Measurements from ENCODE around the gene SYNPO2. TPM values are rescaled to one million over a fixed set of nuclear protein-coding genes. Genes with fewer than 3 reads are reported as not detected.

SYNPO2 gene
- total and polyA plus RNA-seq, 10 of the 15 experiments (the other 5 are each of a cell fraction or from before 2014, with no cell fraction given): 0.04 to 0.34 (median 0.28) TPM

DNA sequence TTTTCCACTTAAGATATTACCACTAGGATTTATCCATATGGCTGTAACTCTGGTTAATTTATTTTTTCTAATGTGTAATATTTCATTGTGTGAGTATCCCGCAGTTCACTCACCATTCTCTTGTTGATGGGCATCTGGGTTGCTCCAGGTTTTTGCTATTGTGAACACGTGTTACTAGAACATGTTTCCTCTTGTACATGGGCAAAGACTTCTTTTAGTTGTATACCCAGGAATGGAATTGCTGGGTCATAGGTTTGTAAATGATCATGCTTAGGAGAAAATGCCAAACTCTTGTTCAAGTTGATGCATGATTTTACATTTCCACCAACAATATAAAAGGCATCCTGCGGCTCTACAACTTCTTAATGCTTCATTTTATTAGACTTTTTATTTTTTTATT is 26.8 kb downstream of the SYNPO2 start (continued):
- TF ChIP-seq, protein P1, sequence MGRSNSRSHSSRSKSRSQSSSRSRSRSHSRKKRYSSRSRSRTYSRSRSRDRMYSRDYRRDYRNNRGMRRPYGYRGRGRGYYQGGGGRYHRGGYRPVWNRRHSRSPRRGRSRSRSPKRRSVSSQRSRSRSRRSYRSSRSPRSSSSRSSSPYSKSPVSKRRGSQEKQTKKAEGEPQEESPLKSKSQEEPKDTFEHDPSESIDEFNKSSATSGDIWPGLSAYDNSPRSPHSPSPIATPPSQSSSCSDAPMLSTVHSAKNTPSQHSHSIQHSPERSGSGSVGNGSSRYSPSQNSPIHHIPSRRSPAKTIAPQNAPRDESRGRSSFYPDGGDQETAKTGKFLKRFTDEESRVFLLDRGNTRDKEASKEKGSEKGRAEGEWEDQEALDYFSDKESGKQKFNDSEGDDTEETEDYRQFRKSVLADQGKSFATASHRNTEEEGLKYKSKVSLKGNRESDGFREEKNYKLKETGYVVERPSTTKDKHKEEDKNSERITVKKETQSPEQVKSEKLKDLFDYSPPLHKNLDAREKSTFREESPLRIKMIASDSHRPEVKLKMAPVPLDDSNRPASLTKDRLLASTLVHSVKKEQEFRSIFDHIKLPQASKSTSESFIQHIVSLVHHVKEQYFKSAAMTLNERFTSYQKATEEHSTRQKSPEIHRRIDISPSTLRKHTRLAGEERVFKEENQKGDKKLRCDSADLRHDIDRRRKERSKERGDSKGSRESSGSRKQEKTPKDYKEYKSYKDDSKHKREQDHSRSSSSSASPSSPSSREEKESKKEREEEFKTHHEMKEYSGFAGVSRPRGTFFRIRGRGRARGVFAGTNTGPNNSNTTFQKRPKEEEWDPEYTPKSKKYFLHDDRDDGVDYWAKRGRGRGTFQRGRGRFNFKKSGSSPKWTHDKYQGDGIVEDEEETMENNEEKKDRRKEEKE (IDR thresholded peaks at IDR 0.05): no peak
- TF ChIP-seq MXI1 (IDR thresholded peaks at IDR 0.05; ENCODE audit: low read depth, low read length) (no peak), SRF (IDR thresholded peaks at IDR 0.05; ENCODE audit: low read depth in 2 of 2, low read length in 2 of 2) (no peak), NKRF (conservative IDR thresholded peaks at IDR 0.05) (no peak)

- Histone ChIP-seq H3K27ac (ENCODE audit: control insufficient read depth, insufficient read depth) (no peak overlapping the region), H3K27me3 (replicated peaks in 1 of 2; ENCODE audit: control insufficient read depth in 2 of 2, insufficient read depth in 2 of 2, low read length in 1 of 2) (no peaks in the 10 kb centered on the region), H3K4me1 (ENCODE audit: control insufficient read depth, insufficient read depth, low read length) (no peaks in the 10 kb centered on the region), H3K9ac (ENCODE audit: control insufficient read depth, insufficient read depth, low read length) (no peak overlapping the region), H3K9me3 (replicated peaks; ENCODE audit: control insufficient read depth, insufficient read depth, low read length) (no peaks in the 10 kb centered on the region), H3K4me3 (no peak overlapping the region), H4K20me1 (ENCODE audit: control insufficient read depth, insufficient read depth) (no peaks in the 10 kb centered on the region), H3K79me2 (ENCODE audit: control insufficient read depth, insufficient read depth, low read length) (no peaks in the 10 kb centered on the region), H2AFZ (ENCODE audit: control insufficient read depth, low read depth, low read length) (no peak overlapping the region), H3K4me2 (ENCODE audit: control insufficient read depth, insufficient read depth) (no peak overlapping the region), H3K36me3 (ENCODE audit: control insufficient read depth in 2 of 2, insufficient read depth in 2 of 2, low read length in 1 of 2) (no peaks in the 10 kb centered on the region)
- no peak for ATAC-seq
- POLR2A ChIA-PET: no interaction called here
- CTCF ChIA-PET: interaction anchor here (1.3 kb wide), 1 partner anchor 25 kb away, joined by 3 read pairs; no protein-coding TSS in a partner anchor
- intact Hi-C loops (cut with micrococcal nuclease; ENCODE audit: unreplicated experiment): no loop called here
- no peak for DNase-seq (ENCODE audit: low read depth, low spot score)
- no peak for FAIRE-seq
- RAD21 ChIA-PET (ENCODE audit: unreplicated experiment): no interaction called here
- SMC1A ChIA-PET (ENCODE audit: uncharacterized antibody, unreplicated experiment): interaction anchor here (1.3 kb wide), 1 partner anchor 11 kb away, joined by 3 read pairs; no protein-coding TSS in a partner anchor
- WGBS (ENCODE audit: insufficient coverage, insufficient replicate concordance, low lambda C conversion rate, missing lambda C conversion rate): 78% methylated on average over 8 of the region's 9 CpGs
- BruUV-seq (replicated peaks): no TSS peak
- in situ Hi-C loops (cut with MboI): no loop called here
- TF ChIP-seq RAD51 (IDR thresholded peaks at IDR 0.05) (no peak), USF1 (IDR thresholded peaks at IDR 0.05; ENCODE audit: borderline replicate concordance, extremely low read length, insufficient read depth, low read depth, low read length) (no peak), PKNOX1 (IDR thresholded peaks at IDR 0.05) (no peak), ZNF622 (IDR thresholded peaks at IDR 0.05) (no peak), BMI1 (IDR thresholded peaks at IDR 0.05; ENCODE audit: borderline replicate concordance) (no peak), ZSCAN29 (IDR thresholded peaks at IDR 0.05) (no peak), CEBPB (IDR thresholded peaks at IDR 0.05; ENCODE audit: borderline replicate concordance in 1 of 2, low read depth in 2 of 2, low read length in 2 of 2) (no peak), FOS (IDR thresholded peaks at IDR 0.05; ENCODE audit: borderline replicate concordance, extremely low read depth, insufficient read length) (no peak), BACH1 (IDR thresholded peaks at IDR 0.05; ENCODE audit: borderline replicate concordance) (no peak), HCFC1 (IDR thresholded peaks at IDR 0.05; ENCODE audit: low read length) (no peak), HDAC6 (IDR thresholded peaks at IDR 0.05; ENCODE audit: unreplicated experiment) (no peak)
Measured at GRCh38 chr4:118916691-118917289, 28.1 kb downstream of the SYNPO2 start.

Measured in GM12878 (cell line).